GM13977 (cell line): ENCODE data around the gene CCDC68.

ENCODE experiments used
- DNase-seq: peaks from one replicate; pipeline ENCODE4 v3.0.0; 2012; ENCODE audit warnings: low spot score
- in situ Hi-C: fragments of 300-500 bp; cut with MboI; formaldehyde crosslinking; loops from one replicate; pipeline ENCODE4 v1.12.0; 2022; ENCODE audit warnings: low sequenced_read_pairs, low pct_unique_long_range_greater_than_20kb, mixed read lengths, inconsistent platforms; ENCODE audit not compliant: unreplicated experiment
- TF ChIP-seq, protein P1 (sequence below): IDR thresholded peaks from 2 replicates; pipeline ENCODE4 v1.5.1; 2012; ENCODE audit warnings: mild to moderate bottlenecking, control low read depth; ENCODE audit not compliant: insufficient read depth; ENCODE audit errors: extremely low read depth, missing control alignments

Gene CCDC68

GRCh38 chr18:54999016-54999415 is 39.8 kb upstream of the CCDC68 start:
- in situ Hi-C loops, result loop anchor here (25.0 kb wide), 1 partner anchor 312 kb away; no protein-coding TSS in a partner anchor
- DNase-seq, result no peak
- TF ChIP-seq, protein P1, sequence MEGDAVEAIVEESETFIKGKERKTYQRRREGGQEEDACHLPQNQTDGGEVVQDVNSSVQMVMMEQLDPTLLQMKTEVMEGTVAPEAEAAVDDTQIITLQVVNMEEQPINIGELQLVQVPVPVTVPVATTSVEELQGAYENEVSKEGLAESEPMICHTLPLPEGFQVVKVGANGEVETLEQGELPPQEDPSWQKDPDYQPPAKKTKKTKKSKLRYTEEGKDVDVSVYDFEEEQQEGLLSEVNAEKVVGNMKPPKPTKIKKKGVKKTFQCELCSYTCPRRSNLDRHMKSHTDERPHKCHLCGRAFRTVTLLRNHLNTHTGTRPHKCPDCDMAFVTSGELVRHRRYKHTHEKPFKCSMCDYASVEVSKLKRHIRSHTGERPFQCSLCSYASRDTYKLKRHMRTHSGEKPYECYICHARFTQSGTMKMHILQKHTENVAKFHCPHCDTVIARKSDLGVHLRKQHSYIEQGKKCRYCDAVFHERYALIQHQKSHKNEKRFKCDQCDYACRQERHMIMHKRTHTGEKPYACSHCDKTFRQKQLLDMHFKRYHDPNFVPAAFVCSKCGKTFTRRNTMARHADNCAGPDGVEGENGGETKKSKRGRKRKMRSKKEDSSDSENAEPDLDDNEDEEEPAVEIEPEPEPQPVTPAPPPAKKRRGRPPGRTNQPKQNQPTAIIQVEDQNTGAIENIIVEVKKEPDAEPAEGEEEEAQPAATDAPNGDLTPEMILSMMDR, result no peak

DNA sequence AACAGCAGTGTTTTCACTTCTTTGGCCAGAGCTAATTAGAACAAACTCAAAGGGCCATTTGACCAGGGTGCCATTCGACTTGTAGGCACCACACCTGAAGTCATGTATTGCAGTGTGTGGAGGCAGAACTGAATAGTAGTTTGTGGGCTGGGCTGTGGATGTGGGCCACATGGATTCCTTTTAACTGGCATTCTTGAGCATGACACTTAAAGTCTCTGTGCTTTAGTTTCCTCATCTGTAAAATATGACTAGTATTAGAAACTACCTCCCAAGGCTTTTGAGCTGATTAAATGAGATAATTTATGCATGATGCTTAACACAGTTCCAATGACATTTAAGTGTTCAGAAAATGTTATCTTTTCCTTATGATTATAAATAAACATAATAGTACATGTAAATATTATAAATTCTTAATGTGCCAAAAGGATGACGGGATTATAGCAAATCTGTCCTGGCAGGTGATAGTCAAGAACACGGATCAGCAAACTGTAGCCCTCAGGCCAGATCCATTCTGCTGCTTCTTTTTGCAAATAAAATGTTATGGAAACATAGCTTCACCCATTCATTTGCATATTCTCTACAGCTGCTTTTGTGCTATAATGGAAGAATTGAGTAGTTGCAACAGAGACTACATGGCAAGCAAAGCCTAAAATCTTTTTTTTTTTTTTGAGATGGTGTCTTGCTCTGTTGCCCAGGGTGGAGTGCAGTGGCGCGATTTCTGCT is 36.3 kb upstream of the CCDC68 start:
- TF ChIP-seq, protein P1, result no peak
- no peak for DNase-seq
- in situ Hi-C loops, result loop anchor here (25.0 kb wide), 1 partner anchor 308 kb away; no protein-coding TSS in a partner anchor

DNA sequence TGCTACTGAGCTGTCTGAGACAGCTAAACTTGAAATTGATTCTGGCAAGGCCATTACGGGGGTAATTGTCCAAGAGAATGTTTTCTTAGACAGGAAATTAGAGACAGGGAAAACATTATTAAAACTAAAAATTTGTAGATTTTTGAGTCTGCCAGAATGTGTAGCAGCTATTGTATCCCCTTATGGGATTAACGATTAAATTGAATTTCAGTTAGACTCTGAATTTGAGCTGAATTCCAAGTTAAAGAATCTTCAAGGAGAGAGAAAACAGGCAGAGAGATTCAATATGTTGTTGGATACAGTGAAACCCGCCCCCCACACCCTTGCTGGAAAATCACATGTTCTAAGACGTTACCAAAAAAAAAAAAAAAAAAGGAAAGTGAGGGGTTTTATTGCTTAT is 32.7 kb upstream of the CCDC68 start:
- in situ Hi-C loops, result loop anchor here (25.0 kb wide), 1 partner anchor 305 kb away; no protein-coding TSS in a partner anchor

DNA sequence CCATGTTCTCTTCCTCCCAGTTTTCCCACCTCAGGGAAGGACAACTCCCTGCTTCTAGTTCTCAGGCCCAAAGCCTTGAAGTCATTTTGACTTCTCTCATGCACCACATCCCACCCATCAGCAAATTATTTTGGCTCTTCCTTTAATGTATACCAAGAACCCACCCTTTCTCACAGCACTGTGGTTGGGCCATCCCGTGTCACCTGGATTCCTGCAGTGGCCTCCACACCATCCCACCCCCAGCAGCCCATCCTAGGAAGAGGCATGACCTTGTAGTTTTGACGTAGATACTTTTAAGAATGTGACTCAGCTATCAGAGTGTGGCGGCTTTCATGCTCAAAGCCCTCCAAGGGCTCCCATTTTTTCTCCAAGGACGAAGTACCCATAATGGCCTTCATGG is 25.6 kb upstream of the CCDC68 start:
- DNase-seq, result no peak
- in situ Hi-C loops, result loop anchor here (25.0 kb wide), 1 partner anchor 298 kb away; no protein-coding TSS in a partner anchor
- TF ChIP-seq, protein P1, result no peak

More for the DNA sequence above, 32.7 kb upstream of the CCDC68 start:
- no peak for DNase-seq
- TF ChIP-seq, protein P1, result no peak

DNA sequence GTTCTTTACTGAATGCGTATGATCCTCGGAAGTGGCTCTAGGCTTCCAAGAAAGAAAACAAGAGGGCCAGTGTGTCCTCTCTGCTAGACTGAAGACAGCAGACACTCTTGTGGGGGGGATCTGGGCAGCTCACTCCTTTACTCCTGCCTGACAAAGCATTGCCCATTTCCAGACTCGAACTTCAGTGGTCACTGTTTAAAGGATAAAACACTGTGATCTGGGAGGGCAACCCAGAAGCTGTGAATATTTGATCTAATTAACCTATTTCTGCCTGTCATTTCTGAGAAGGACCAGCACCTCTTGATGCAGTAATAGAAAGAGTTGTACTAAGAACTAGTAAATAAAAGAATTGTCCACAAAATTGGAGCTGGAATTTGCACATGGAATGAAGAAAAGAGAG is 24.5 kb upstream of the CCDC68 start:
- no peak for DNase-seq
- in situ Hi-C loops, result loop anchor here (25.0 kb wide), 1 partner anchor 296 kb away; no protein-coding TSS in a partner anchor
- TF ChIP-seq, protein P1, result no peak

DNA sequence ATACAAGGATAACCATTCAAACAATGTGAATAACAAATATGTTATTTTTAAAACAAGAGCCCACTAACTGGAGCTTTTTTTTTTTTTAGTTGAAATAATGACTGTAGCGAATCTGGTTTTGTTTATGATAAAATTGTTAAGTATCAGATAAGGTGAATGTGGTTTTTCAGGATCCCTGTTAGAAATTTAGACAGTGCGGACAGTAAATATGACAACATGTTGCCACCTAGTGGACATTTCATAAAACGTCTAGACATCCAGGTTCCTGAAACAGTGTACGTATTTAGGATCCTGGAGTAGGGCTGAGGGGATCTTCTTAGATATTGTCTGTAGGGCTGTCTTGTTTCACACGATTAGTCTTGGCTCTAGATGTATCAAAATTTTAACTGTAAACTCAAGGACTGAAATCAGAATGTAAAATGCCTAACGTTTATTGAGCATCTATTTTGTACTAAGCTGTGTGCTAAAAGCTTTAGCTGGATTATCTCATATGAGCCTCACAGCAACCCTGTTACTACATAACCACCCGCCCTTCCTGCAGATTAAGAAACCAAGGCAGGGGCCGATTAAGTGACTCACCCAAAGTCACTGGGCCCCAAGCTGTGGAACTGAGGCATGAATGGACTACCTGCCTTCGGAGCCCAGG is 23.9 kb upstream of the CCDC68 start:
- DNase-seq, result peak; percentile 48
- in situ Hi-C loops, result loop anchor here (25.0 kb wide), 1 partner anchor 296 kb away; no protein-coding TSS in a partner anchor
- TF ChIP-seq, protein P1, result peak; percentile 62
